ENCODE data around the gene ANKRD60.

The ANKRD60 gene

DNA sequence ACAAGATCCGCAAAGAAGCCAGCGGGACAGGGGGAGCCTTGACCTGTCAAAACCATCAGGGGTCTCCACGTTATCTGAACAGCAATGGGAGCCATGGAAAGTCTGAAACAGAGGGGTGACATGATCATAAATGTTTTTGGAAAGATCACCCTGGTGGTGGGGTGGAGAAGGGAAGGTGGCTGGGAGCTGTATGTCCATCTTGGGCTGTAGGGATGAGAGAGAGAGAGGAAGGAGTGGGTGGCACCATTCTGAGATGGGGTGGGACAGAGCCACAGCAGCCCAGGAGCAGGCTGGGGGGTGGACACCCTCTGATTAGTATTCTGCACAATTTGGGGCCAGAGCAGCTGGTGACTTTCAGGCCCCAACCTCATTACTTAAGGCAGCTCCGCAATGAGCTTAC is 30.1 kb downstream of the ANKRD60 start:
- no peaks in the 10 kb centered on the region for H3K36me3 ChIP-seq
- DNase-seq, result no peak

DNA sequence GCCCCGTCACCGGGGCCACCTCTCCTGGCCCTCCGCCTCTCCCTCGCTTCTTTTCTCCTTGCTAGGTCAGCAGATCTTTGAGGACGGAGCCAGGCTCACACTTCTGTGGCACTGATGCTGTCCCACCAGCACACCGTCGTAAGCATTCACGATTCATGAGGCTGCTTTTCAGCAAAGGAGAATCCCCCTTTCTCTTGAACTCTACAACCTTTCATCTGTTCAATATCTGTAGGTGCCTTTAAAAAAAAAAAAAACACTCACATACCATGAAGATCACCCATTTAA is 31.3 kb downstream of the ANKRD60 start:
- H3K4me1 ChIP-seq, result no peaks in the 10 kb centered on the region
- intact Hi-C loops (cut with DNase I; ENCODE audit: low total_unique reads), result no loop called here
- no peak overlapping the region for H3K27ac ChIP-seq
- TF ChIP-seq CTCF (IDR thresholded peaks at IDR 0.05), result no peak
- peaks cover 0 to 13% of the 10 kb centered on the region in 2 donors for H3K27me3 ChIP-seq
- H3K9me3 ChIP-seq, result no peaks in the 10 kb centered on the region
- no peak overlapping the region for H3K4me3 ChIP-seq
- no peak for DNase-seq
- no peaks in the 10 kb centered on the region for H3K36me3 ChIP-seq

More for the DNA sequence above, 30.1 kb downstream of the ANKRD60 start:
- intact Hi-C loops (cut with DNase I; ENCODE audit: low total_unique reads), result no loop called here
- no peak for TF ChIP-seq CTCF (IDR thresholded peaks at IDR 0.05)
- Histone ChIP-seq H3K9me3 (no peaks in the 10 kb centered on the region), H3K27ac (no peak overlapping the region), H3K4me3 (no peak overlapping the region), H3K27me3 (peaks cover 0 to 3% of the 10 kb centered on the region in 2 donors), H3K4me1 (no peaks in the 10 kb centered on the region)

- no peak for DNase-seq
- Histone ChIP-seq H3K27ac (no peak overlapping the region), H3K27me3 (peaks cover 0 to 13% of the 10 kb centered on the region in 2 donors), H3K36me3 (no peaks in the 10 kb centered on the region), H3K4me3 (no peak overlapping the region), H3K9me3 (no peaks in the 10 kb centered on the region), H3K4me1 (no peaks in the 10 kb centered on the region)
- intact Hi-C loops (cut with DNase I; ENCODE audit: low total_unique reads), result no loop called here
- TF ChIP-seq CTCF (IDR thresholded peaks at IDR 0.05), result no peak
Observed at GRCh38 chr20:58196402-58197184, 31.9 kb downstream of the ANKRD60 start.

DNA sequence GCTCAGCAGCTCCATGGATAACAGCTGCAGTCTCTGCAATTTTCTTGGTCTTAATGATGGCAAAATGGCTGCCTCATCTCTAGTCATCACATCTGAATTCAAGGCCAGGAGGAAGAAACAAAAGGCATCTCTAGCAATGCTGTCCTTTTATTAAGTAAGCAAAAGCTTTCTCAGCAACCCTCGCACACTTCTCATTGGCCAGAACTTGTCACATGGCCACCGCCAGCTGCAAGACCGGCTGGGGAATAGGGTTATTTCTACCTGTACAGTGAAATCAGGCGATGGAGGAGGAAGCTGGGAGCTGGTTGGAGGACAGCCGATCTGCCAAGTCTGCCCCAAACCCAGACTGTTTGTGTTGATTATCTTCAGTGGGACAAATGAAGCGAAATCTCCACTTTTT is 33.4 kb downstream of the ANKRD60 start:
- Histone ChIP-seq H3K27me3 (peaks cover 0 to 13% of the 10 kb centered on the region in 2 donors), H3K27ac (no peak overlapping the region), H3K9me3 (no peaks in the 10 kb centered on the region), H3K36me3 (no peaks in the 10 kb centered on the region), H3K4me3 (no peak overlapping the region), H3K4me1 (no peaks in the 10 kb centered on the region)
- intact Hi-C loops (cut with DNase I; ENCODE audit: low total_unique reads), result no loop called here
- no peak for DNase-seq
- no peak for TF ChIP-seq CTCF (IDR thresholded peaks at IDR 0.05)

DNA sequence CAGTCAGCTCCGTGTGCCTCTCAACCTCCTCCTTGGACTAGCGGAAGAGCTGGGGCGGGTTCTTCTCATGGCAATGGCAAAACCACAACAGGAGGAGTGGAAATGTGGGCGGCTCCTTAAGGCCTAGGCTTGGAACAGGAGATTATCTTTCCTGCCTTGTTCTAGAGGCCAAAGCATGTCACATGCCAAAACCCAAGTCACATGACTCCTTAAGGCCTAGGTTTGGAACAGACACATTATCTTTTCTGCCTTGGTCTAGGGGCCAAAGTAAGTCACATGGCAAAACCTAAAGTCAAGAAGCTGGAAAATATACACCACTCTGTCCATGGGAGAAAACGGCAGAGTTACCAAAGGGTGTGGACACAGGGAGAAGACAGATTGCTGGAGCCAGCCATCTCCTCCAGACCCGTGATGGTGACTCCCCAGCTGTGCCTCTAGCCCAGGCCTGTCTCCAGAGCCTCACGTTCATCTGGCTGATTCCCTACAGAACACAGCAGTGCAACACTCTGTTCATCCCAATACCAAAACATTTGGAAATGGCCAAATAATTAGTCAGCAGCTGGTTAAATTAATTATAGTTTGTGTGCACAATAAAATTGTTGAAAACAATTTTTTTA is 34.2 kb downstream of the ANKRD60 start:
- H3K36me3 ChIP-seq, result no peaks in the 10 kb centered on the region
- H3K27ac ChIP-seq, result no peak overlapping the region
- TF ChIP-seq CTCF (IDR thresholded peaks at IDR 0.05), result no peak
- H3K9me3 ChIP-seq, result no peaks in the 10 kb centered on the region
- H3K4me3 ChIP-seq, result no peak overlapping the region
- H3K4me1 ChIP-seq, result no peaks in the 10 kb centered on the region
- intact Hi-C loops (cut with DNase I; ENCODE audit: low total_unique reads), result no loop called here
- H3K27me3 ChIP-seq, result peaks cover 0 to 13% of the 10 kb centered on the region in 2 donors
- DNase-seq, result no peak

Data from tibial artery (tissue), 4 donors.